HG02623 (cell line): ENCODE results near the gene KCNJ3.

Experiments used
- ATAC-seq: cut with Tn5 transposase; IDR thresholded peaks from one replicate; pipeline ENCODE4 v1.9.1; 2021; ENCODE audit warnings: moderate library complexity; ENCODE audit not compliant: unreplicated experiment

Gene KCNJ3

DNA sequence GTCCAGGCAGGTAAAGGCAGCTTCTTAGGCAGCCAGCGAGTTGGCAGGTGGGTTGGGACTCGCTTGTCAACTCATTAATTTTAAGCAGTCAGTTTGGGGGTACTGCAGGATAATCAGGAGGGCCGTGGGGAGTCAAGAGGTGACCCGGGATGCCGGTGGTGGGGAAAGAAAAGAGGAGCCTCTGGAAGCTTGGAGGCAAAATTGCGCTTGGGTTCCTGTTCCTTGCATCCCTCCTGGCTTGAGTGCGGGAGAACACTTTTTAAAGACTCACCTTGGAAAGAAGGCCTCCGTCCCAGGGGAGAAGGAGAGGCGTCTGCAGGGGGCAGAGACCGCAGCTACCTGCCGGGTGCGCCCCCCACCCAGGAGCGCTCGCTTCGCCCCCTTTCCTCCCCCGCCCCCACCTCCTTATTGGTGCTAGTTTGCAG, at the start of gene KCNJ3:
Gene KCNJ3 (plus strand): TSS at position 400 of the 425 bp plus-strand sequence. CDS start 81 bp downstream, outside the sequence.
- no peak for ATAC-seq

DNA sequence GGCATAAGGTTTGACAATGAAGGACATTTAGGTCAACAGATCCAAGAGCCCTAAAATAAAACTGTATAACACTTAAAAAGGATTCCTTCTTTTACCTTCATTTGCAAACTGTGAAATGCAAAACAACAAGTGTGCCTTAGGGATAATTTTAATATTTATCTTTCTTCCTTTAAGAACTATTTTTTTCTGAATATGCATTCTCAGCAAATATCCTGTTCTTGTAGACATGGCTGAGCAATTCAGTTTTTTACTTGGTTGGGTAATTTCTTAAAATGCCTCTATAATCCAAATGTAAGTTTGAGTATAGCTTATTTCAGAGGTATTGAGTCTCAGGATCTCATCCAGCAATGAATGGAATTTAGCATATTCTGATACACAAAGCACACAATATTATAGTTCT, 43.0 kb upstream of the KCNJ3 start:
- ATAC-seq: no peak

DNA sequence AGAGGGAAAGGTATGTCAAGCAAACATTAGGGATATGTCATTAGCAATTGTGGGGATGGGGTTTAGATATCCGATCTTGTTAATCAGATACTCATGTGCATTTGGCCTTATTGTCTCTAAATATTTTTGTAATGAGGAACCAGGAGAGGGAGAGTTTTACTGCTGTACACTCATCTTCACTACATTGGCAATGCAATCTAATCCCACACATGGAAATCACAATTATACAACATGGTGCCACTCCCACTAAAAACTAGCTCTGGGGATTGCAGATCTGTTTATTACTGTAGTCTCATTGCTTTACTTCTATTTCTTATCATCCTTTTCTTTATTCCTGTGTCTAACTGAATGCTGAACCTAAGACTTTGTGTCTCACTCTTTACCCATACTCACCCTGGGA, 39.6 kb upstream of the KCNJ3 start:
- ATAC-seq: no peak

DNA sequence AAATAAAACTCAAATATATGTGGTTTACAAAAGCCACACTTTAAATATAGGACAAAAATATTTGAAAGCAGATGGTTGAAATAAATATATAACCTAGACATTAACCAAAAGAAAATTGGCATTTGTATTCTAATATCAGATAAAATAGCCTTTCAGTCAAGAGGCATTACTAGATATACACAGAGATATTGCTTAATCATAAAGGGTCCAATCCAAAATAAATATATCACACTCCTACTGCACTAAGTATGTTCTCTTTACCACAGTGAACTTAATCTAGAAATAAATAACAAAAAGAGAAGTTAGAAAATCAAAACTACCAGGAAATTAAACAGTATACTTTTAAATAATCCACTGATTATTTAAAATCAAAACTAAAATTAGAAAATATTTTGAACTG, 34.2 kb upstream of the KCNJ3 start:
- no peak for ATAC-seq

- ATAC-seq: no peak
Measured at GRCh38 chr2:154670083-154670482, 28.4 kb upstream of the KCNJ3 start.

DNA sequence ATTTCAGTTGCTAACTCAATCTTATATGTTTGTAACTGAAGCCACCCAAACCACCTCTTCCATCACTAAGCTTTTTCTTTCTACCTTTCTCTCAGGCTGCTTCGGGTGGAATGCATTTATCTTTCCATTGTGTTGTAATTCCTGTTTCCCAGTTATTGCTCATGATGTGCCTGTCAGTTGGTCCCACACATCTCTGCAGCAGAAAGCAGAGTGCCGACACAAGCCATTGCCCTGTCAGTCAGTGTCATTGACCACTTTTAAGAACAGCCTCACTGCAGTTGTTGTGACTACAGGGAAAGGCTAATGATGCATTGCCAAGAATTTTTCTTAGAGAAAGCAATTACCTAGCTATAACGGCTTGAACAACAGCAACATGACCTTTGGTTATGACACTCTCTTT, 24.8 kb upstream of the KCNJ3 start:
- no peak for ATAC-seq

GRCh38 chr2:154677401-154677800, 21.1 kb upstream of the KCNJ3 start:
- no peak for ATAC-seq

- no peak for ATAC-seq
Measured at GRCh38 chr2:154681741-154682140, 16.8 kb upstream of the KCNJ3 start.

GRCh38 chr2:154686162-154686561, 12.3 kb upstream of the KCNJ3 start:
- ATAC-seq: no peak

DNA sequence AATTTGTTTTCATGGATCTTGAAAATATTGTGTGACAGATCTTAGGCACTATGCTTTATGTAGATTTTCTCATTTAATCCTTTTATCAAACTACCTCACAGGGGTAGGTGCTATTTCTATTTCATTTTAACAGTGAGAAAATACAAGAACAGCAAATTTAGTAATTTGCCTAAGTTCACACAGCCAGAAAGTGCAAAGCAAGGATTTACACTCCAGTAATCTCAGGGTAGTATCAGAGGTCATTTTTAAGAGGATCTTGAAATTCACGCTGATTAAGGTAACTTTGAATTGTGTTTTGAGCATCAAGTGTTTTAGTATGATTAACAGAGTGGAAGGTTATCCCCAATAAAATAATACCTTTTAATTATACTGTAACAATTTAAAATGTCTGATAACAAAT, 10.1 kb upstream of the KCNJ3 start:
- ATAC-seq: no peak

GRCh38 chr2:154689158-154689557, 9.3 kb upstream of the KCNJ3 start:
- no peak for ATAC-seq

GRCh38 chr2:154692927-154693326, 5.6 kb upstream of the KCNJ3 start:
- ATAC-seq: no peak

- ATAC-seq: no peak
Measured at GRCh38 chr2:154693741-154694340, 4.7 kb upstream of the KCNJ3 start.

- no peak for ATAC-seq
Measured at GRCh38 chr2:154694881-154695280, 3.6 kb upstream of the KCNJ3 start.

GRCh38 chr2:154696369-154696768, 2.1 kb upstream of the KCNJ3 start:
- ATAC-seq: no peak

GRCh38 chr2:154696810-154697417, 1.6 kb upstream of the KCNJ3 start:
- ATAC-seq: no peak

DNA sequence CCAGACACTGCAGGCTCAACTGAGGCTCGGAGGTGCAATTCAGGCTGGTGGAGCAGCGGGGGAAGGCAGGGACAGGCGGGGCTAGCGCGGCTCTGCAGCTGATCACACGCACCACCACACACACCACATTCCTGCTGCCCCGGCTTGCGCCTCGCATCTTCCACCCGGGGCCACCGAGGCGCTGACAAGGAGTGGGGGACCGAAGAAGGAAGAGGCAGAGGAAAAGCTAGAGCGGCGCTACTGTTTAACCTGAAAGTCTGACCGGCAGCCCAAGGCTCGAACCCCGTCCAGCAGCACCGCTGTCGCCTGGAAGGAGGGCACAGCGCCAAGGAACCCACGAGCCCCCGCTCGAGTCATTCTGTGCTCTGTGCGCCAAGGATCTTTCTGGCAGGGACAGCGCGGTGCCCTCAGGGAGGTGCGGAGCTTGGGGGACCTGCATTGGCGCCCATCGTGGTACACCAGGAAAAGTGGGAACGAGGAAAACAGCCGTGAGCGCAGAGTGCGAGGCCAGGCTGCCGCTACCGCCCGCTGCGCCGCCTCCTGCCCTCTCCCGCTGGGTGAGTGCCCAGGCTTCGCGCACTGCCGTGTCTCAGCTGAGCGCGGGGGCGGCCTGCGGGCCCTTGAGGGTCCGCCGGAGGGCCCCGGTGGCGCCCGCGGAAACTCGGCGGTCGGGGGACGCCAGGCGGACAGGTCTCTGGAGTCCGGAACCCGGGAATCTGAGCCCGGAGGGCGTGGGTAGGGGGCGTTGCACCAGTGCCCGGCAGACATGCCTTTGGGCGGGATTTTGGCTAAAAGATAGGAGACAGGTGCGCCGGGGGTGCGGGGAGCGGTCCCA, 860 bp upstream of the KCNJ3 start:
- no peak for ATAC-seq

GRCh38 chr2:154698721-154699574, 453 bp downstream of the KCNJ3 start:
- ATAC-seq: no peak

GRCh38 chr2:154699575-154699930, 1.1 kb downstream of the KCNJ3 start:
- ATAC-seq: no peak

- ATAC-seq: no peak
Measured at GRCh38 chr2:154700136-154700535, 1.6 kb downstream of the KCNJ3 start.

DNA sequence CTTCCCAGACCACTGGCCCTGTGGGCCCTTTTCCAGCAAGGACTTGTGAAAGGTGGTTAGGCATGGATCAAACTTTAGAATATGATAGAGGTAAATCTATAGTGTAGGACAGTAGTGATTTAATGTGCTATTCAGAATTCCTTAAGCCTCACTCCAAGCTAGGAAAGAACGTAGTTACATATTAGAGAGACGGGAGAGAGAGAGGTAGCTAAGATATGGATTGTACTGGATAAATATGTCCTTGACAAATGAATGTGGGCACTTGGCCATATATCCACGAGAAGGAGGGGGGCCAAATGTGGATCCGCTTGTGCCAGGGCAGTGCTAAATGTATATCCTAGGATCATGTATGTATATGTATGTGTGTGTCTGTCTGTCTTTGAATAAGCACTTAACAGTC, 6.5 kb downstream of the KCNJ3 start:
- ATAC-seq: no peak
